Measurements from ENCODE around the gene RSAD1. TPM values are rescaled to one million over a fixed set of nuclear protein-coding genes. Genes with fewer than 3 reads are reported as not detected.

Gene RSAD1
- polyA plus RNA-seq, 1 of the 3 experiments (the other 2 are of a cell fraction): 44.7 TPM

DNA sequence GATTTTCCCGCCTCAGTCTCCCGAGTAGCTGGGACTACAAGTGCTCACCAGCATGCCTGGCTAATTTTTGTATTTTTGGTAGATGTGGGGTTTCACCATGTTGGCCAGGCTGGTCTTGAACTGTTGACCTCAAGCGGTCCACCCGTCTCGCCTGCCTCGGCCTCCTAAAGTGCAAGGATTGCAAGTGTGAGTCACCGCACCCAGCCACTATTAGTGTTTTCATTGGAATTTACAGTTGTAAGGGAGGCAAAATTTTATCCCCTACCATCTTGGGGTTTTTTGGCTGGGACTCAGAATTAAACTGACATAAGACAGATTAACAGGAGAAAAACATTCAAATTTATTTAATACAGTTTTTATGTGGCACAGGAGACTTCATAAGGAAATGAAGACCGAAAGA, 17.3 kb downstream of the RSAD1 start:
- Histone ChIP-seq H3K9me3 (no peaks in the 10 kb centered on the region), H3K36me3 (replicated peaks in 1 of 2; ENCODE audit: control insufficient read depth in 1 of 2, insufficient read depth in 2 of 2, low read length in 1 of 2) (no peaks in the 10 kb centered on the region), H3F3A (replicated peaks; ENCODE audit: insufficient read depth) (peaks cover 10% of the 10 kb centered on the region), H3K9ac (no peak overlapping the region), H3K79me2 (ENCODE audit: insufficient read depth) (no peaks in the 10 kb centered on the region), H3K4me1 (ENCODE audit: control insufficient read depth in 1 of 2, insufficient read depth in 2 of 2, low read depth in 1 of 2, low read length in 1 of 2) (no peaks in the 10 kb centered on the region), H3K4me2 (no peak overlapping the region), H3K4me3 (ENCODE audit: low read depth in 2 of 2, low read length in 1 of 2) (no peak overlapping the region), H3K27ac (ENCODE audit: low read depth in 2 of 2, low read length in 1 of 2) (no peak overlapping the region), H3K27me3 (ENCODE audit: insufficient read depth) (no peaks in the 10 kb centered on the region), H3K9me2 (no peaks in the 10 kb centered on the region), H2AFZ (ENCODE audit: low read depth) (no peak overlapping the region), H4K20me1 (ENCODE audit: insufficient read depth) (no peaks in the 10 kb centered on the region)
- DNase-seq: no peak
- WGBS (ENCODE audit: low lambda C conversion rate): 84% methylated on average over 8 of the region's 8 CpGs
- CTCF ChIA-PET: interaction anchor here (1.0 to 13.3 kb wide), 7 partner anchors 9 to 134 kb away, joined by 3 to 183 read pairs (median 3); no protein-coding TSS in a partner anchor
- TF ChIP-seq FOSL2 (IDR thresholded peaks at IDR 0.05; ENCODE audit: borderline replicate concordance, low read depth) (peak; percentile 59; the same call in 1 of the 2 replicates), RFX5 (IDR thresholded peaks at IDR 0.05; ENCODE audit: low read length) (no peak), RXRA (IDR thresholded peaks at IDR 0.05; ENCODE audit: borderline replicate concordance, low read depth) (peak; percentile 39; the same call in 1 of the 2 replicates), POLR2AphosphoS5 (IDR thresholded peaks at IDR 0.05; ENCODE audit: low read depth, low read length) (no peak), NRF1 (IDR thresholded peaks at IDR 0.05; ENCODE audit: low read depth, low read length) (no peak), MXI1 (IDR thresholded peaks at IDR 0.05; ENCODE audit: low read depth, low read length) (no peak), GATA2 (CRISPR knock-in tag; IDR thresholded peaks at IDR 0.05) (no peak), TCF12 (IDR thresholded peaks at IDR 0.05) (0 out of 2 replicates have a peak, but pooled peaks have one; percentile 3)
- TF ChIP-seq, protein P1, sequence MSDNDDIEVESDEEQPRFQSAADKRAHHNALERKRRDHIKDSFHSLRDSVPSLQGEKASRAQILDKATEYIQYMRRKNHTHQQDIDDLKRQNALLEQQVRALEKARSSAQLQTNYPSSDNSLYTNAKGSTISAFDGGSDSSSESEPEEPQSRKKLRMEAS (IDR thresholded peaks at IDR 0.05; ENCODE audit: low read depth): no peak
- TF ChIP-seq, protein P2, sequence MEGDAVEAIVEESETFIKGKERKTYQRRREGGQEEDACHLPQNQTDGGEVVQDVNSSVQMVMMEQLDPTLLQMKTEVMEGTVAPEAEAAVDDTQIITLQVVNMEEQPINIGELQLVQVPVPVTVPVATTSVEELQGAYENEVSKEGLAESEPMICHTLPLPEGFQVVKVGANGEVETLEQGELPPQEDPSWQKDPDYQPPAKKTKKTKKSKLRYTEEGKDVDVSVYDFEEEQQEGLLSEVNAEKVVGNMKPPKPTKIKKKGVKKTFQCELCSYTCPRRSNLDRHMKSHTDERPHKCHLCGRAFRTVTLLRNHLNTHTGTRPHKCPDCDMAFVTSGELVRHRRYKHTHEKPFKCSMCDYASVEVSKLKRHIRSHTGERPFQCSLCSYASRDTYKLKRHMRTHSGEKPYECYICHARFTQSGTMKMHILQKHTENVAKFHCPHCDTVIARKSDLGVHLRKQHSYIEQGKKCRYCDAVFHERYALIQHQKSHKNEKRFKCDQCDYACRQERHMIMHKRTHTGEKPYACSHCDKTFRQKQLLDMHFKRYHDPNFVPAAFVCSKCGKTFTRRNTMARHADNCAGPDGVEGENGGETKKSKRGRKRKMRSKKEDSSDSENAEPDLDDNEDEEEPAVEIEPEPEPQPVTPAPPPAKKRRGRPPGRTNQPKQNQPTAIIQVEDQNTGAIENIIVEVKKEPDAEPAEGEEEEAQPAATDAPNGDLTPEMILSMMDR (IDR thresholded peaks at IDR 0.05): no peak
- TF ChIP-seq, protein P3, sequence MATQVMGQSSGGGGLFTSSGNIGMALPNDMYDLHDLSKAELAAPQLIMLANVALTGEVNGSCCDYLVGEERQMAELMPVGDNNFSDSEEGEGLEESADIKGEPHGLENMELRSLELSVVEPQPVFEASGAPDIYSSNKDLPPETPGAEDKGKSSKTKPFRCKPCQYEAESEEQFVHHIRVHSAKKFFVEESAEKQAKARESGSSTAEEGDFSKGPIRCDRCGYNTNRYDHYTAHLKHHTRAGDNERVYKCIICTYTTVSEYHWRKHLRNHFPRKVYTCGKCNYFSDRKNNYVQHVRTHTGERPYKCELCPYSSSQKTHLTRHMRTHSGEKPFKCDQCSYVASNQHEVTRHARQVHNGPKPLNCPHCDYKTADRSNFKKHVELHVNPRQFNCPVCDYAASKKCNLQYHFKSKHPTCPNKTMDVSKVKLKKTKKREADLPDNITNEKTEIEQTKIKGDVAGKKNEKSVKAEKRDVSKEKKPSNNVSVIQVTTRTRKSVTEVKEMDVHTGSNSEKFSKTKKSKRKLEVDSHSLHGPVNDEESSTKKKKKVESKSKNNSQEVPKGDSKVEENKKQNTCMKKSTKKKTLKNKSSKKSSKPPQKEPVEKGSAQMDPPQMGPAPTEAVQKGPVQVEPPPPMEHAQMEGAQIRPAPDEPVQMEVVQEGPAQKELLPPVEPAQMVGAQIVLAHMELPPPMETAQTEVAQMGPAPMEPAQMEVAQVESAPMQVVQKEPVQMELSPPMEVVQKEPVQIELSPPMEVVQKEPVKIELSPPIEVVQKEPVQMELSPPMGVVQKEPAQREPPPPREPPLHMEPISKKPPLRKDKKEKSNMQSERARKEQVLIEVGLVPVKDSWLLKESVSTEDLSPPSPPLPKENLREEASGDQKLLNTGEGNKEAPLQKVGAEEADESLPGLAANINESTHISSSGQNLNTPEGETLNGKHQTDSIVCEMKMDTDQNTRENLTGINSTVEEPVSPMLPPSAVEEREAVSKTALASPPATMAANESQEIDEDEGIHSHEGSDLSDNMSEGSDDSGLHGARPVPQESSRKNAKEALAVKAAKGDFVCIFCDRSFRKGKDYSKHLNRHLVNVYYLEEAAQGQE (IDR thresholded peaks at IDR 0.05; ENCODE audit: low read depth, low read length): no peak
- POLR2A ChIA-PET: interaction anchor here (0.6 kb wide), 1 partner anchor 9 kb away, joined by 3 read pairs; no protein-coding TSS in a partner anchor

Measured in SK-N-SH (cell line).